A549 (cell line): ENCODE measurements around the gene LMOD1.

Source experiments
- E2F6 ChIP-seq: IDR thresholded peaks from 2 replicates; pipeline ENCODE4 v1.6.1; 2012; ENCODE audit warnings: low read depth, borderline replicate concordance
- ELK1 ChIP-seq: fragments of 150-350 bp; IDR thresholded peaks from 2 replicates; pipeline ENCODE4 v1.6.1; 2014; ENCODE audit warnings: low read depth, mild to moderate bottlenecking, low read length
- MAFK ChIP-seq: fragments of 450-650 bp; IDR thresholded peaks from 2 replicates; pipeline ENCODE4 v1.6.1; 2014; ENCODE audit not compliant: partially characterized antibody
- MYC ChIP-seq: IDR thresholded peaks from 2 replicates; pipeline ENCODE4 v1.6.1; 2012; ENCODE audit warnings: mild to moderate bottlenecking, inconsistent platforms, low read length, improper control_type of control experiment, borderline replicate concordance
- POLR2A ChIP-seq: IDR thresholded peaks from 2 replicates; pipeline ENCODE4 v1.6.1; 2012; ENCODE audit warnings: mild to moderate bottlenecking, low read length
- POLR2AphosphoS2 ChIP-seq: conservative IDR thresholded peaks from 2 replicates; pipeline ENCODE4 v1.6.1; 2012; ENCODE audit warnings: low read length, improper control_type of control experiment, inconsistent platforms
- ZNF302 ChIP-seq: fragments of 250-450 bp; sonication (Bioruptor Pico); IDR thresholded peaks from 2 replicates; pipeline ENCODE4 v1.9.0; 2021; ENCODE audit warnings: inconsistent platforms, mild to moderate bottlenecking, moderate library complexity
- TF ChIP-seq, protein P1 (sequence below): fragments of 450-650 bp; IDR thresholded peaks from 2 replicates; pipeline ENCODE4 v1.6.1; 2014; ENCODE audit warnings: antibody characterized with exemption
- TF ChIP-seq, protein P2 (sequence below): fragments of >200 bp; sonication (Bioruptor Twin); formaldehyde crosslinking; IDR thresholded peaks from 3 replicates; pipeline ENCODE4 v1.5.1; 2016
- TF ChIP-seq, protein P3 (sequence below): IDR thresholded peaks from 2 replicates; pipeline ENCODE4 v1.6.1; 2012

DNA sequence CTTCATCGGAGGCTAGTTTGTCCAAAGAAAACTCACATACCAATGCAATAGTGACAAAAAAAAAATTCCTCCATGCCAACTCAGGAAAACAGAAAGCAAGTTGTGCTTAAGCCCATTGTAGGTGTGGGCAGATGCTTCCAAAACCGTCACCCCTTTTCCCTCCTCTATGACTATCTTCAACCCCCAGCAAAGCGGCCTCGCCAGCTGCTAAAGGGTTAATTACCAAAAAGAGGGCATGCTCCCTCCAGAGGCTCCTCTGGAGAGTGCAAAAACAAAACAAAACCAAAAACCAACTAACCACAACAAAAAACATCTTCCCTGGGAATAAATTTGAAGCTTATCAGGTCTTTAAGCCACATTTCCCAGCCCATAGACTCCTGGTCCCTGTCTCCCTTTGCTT, 1.2 kb downstream of the LMOD1 start:
- TF ChIP-seq, protein P1, sequence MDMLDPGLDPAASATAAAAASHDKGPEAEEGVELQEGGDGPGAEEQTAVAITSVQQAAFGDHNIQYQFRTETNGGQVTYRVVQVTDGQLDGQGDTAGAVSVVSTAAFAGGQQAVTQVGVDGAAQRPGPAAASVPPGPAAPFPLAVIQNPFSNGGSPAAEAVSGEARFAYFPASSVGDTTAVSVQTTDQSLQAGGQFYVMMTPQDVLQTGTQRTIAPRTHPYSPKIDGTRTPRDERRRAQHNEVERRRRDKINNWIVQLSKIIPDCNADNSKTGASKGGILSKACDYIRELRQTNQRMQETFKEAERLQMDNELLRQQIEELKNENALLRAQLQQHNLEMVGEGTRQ: no peak
- TF ChIP-seq POLR2A: no peak
- TF ChIP-seq, protein P2, sequence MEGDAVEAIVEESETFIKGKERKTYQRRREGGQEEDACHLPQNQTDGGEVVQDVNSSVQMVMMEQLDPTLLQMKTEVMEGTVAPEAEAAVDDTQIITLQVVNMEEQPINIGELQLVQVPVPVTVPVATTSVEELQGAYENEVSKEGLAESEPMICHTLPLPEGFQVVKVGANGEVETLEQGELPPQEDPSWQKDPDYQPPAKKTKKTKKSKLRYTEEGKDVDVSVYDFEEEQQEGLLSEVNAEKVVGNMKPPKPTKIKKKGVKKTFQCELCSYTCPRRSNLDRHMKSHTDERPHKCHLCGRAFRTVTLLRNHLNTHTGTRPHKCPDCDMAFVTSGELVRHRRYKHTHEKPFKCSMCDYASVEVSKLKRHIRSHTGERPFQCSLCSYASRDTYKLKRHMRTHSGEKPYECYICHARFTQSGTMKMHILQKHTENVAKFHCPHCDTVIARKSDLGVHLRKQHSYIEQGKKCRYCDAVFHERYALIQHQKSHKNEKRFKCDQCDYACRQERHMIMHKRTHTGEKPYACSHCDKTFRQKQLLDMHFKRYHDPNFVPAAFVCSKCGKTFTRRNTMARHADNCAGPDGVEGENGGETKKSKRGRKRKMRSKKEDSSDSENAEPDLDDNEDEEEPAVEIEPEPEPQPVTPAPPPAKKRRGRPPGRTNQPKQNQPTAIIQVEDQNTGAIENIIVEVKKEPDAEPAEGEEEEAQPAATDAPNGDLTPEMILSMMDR: no peak
- TF ChIP-seq ELK1: no peak
- TF ChIP-seq ZNF302: no peak
- no peak for TF ChIP-seq MYC
- TF ChIP-seq MAFK: no peak
- TF ChIP-seq, protein P3, sequence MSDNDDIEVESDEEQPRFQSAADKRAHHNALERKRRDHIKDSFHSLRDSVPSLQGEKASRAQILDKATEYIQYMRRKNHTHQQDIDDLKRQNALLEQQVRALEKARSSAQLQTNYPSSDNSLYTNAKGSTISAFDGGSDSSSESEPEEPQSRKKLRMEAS: no peak
- no peak for TF ChIP-seq E2F6
- no peak for TF ChIP-seq POLR2AphosphoS2
